GM21576 (cell line): ENCODE data around the gene HUNK.

Source experiments
- ATAC-seq: cut with Tn5 transposase; IDR thresholded peaks from one replicate; pipeline ENCODE4 v1.9.1; 2021; ENCODE audit warnings: mild to moderate bottlenecking, moderate library complexity; ENCODE audit not compliant: unreplicated experiment

Gene HUNK

GRCh38 chr21:31895077-31895835, 22.4 kb downstream of the HUNK start:
- ATAC-seq = no peak

GRCh38 chr21:31896019-31896418, 23.2 kb downstream of the HUNK start:
- no peak for ATAC-seq

GRCh38 chr21:31897311-31897710, 24.5 kb downstream of the HUNK start:
- ATAC-seq = no peak

- no peak for ATAC-seq
Observed at GRCh38 chr21:31898933-31899630, 26.3 kb downstream of the HUNK start.

- ATAC-seq = no peak
Observed at GRCh38 chr21:31900121-31900895, 27.5 kb downstream of the HUNK start.

- no peak for ATAC-seq
Observed at GRCh38 chr21:31901315-31901714, 28.5 kb downstream of the HUNK start.

GRCh38 chr21:31902438-31902837, 29.6 kb downstream of the HUNK start:
- ATAC-seq = no peak

GRCh38 chr21:31903896-31904295, 31.1 kb downstream of the HUNK start:
- ATAC-seq = no peak

- ATAC-seq = no peak
Observed at GRCh38 chr21:31905503-31906451, 33.0 kb downstream of the HUNK start.

GRCh38 chr21:31908106-31909031, 35.5 kb downstream of the HUNK start:
- ATAC-seq = no peak

- ATAC-seq = no peak
Observed at GRCh38 chr21:31909153-31910073, 36.6 kb downstream of the HUNK start.

- no peak for ATAC-seq
Observed at GRCh38 chr21:31910074-31910470, 37.3 kb downstream of the HUNK start.

- ATAC-seq = no peak
Observed at GRCh38 chr21:31911138-31911907, 38.5 kb downstream of the HUNK start.

- ATAC-seq = no peak
Observed at GRCh38 chr21:31912501-31912900, 39.7 kb downstream of the HUNK start.

- no peak for ATAC-seq
Observed at GRCh38 chr21:31913182-31913608, 40.4 kb downstream of the HUNK start.

- ATAC-seq = no peak
Observed at GRCh38 chr21:31914472-31914871, 41.7 kb downstream of the HUNK start.

- ATAC-seq = no peak
Observed at GRCh38 chr21:31915566-31915965, 42.7 kb downstream of the HUNK start.

GRCh38 chr21:31917108-31917507, 44.3 kb downstream of the HUNK start:
- no peak for ATAC-seq
